ENCODE results near the gene SCN2B.

DNA sequence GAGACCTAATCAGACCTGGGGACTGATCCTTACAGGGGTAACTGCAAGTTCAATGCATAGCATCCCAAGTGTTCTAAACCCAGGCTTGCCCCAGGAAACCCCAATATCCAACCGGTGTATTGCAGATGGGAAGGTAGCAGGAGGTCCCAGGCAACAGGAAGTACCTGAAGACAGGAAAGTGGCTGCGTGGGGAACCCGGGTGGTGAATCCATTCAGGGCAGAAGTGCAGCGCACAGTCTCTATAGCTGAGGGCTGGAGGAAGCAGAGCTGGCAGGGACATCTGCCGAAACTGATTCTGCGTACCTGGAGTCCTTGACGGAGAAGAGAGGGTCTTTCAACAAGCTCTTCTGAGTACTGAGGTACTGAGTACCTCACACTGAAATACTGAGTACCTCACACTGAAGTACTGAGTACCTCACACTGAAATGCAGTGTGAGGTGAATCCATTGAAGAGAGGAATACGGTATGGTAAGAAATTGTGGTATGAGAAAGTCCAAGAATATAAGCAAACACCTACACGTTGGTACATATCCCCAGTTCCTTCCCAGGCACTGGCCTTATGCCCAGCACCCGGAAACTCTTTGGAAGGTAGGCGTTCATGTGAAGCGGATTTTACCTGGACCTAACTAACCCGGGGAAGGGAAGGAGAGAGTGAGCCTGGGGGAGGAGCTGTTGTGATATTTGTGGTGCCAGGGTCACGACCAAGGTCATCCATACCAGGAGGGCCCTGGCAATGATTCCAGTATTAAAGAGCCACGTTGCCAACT is 43.9 kb downstream of the SCN2B start:
- no peak for TF ChIP-seq CTCF (conservative IDR thresholded peaks at IDR 0.05 in 1 of 2, IDR thresholded peaks at IDR 0.05 in 1 of 2; ENCODE audit: low read depth in 1 of 2, low read length in 2 of 2)
- no peak for TF ChIP-seq EZH2 (IDR thresholded peaks at IDR 0.05; ENCODE audit: low read length, missing control alignments)

Data from fibroblast of lung (primary cell).